Measurements from ENCODE around the gene HOXD3. TPM values are rescaled to one million over a fixed set of nuclear protein-coding genes. Genes with fewer than 3 reads are reported as not detected.

The HOXD3 gene
- total RNA-seq, 2 donors from 2014 or later = 2.2 to 5.3 TPM

- intact Hi-C loops (cut with DNase I) = no loop called here
- peaks cover 30% of the 10 kb centered on the region for H3K27me3 ChIP-seq (replicated peaks; ENCODE audit: insufficient read depth)
- TF ChIP-seq POLR2AphosphoS5 (IDR thresholded peaks at IDR 0.05) (no peak), POLR2A (IDR thresholded peaks at IDR 0.05) (no peak)
- TF ChIP-seq, protein P1, sequence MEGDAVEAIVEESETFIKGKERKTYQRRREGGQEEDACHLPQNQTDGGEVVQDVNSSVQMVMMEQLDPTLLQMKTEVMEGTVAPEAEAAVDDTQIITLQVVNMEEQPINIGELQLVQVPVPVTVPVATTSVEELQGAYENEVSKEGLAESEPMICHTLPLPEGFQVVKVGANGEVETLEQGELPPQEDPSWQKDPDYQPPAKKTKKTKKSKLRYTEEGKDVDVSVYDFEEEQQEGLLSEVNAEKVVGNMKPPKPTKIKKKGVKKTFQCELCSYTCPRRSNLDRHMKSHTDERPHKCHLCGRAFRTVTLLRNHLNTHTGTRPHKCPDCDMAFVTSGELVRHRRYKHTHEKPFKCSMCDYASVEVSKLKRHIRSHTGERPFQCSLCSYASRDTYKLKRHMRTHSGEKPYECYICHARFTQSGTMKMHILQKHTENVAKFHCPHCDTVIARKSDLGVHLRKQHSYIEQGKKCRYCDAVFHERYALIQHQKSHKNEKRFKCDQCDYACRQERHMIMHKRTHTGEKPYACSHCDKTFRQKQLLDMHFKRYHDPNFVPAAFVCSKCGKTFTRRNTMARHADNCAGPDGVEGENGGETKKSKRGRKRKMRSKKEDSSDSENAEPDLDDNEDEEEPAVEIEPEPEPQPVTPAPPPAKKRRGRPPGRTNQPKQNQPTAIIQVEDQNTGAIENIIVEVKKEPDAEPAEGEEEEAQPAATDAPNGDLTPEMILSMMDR (IDR thresholded peaks at IDR 0.05) = no peak
- no peaks in the 10 kb centered on the region for H3K4me1 ChIP-seq (replicated peaks)
- 95% methylated on average over 1 of the region's 1 CpG for WGBS
- DNase-seq (ENCODE audit: low spot score) = no peak
- H3K9me3 ChIP-seq = no peaks in the 10 kb centered on the region
- H3K27ac ChIP-seq = no peak overlapping the region
- H3K4me3 ChIP-seq = no peak overlapping the region
- H3K36me3 ChIP-seq = no peaks in the 10 kb centered on the region
Observed at GRCh38 chr2:176170602-176171305, 13.6 kb downstream of the HOXD3 start.

- DNase-seq (ENCODE audit: low spot score) = no peak
- Histone ChIP-seq H3K4me3 (no peak overlapping the region), H3K9me3 (no peaks in the 10 kb centered on the region), H3K4me1 (replicated peaks) (no peaks in the 10 kb centered on the region), H3K27me3 (replicated peaks; ENCODE audit: insufficient read depth) (peaks cover 32% of the 10 kb centered on the region), H3K36me3 (no peaks in the 10 kb centered on the region), H3K27ac (no peak overlapping the region)
- WGBS = 31% methylated on average over 51 of the region's 51 CpGs
- intact Hi-C loops (cut with DNase I) = no loop called here
- TF ChIP-seq, protein P1 (IDR thresholded peaks at IDR 0.05) = no peak
- no peak for TF ChIP-seq POLR2A (IDR thresholded peaks at IDR 0.05)
- TF ChIP-seq POLR2AphosphoS5 (IDR thresholded peaks at IDR 0.05) = no peak
Observed at GRCh38 chr2:176171351-176172006, 14.4 kb downstream of the HOXD3 start.

DNA sequence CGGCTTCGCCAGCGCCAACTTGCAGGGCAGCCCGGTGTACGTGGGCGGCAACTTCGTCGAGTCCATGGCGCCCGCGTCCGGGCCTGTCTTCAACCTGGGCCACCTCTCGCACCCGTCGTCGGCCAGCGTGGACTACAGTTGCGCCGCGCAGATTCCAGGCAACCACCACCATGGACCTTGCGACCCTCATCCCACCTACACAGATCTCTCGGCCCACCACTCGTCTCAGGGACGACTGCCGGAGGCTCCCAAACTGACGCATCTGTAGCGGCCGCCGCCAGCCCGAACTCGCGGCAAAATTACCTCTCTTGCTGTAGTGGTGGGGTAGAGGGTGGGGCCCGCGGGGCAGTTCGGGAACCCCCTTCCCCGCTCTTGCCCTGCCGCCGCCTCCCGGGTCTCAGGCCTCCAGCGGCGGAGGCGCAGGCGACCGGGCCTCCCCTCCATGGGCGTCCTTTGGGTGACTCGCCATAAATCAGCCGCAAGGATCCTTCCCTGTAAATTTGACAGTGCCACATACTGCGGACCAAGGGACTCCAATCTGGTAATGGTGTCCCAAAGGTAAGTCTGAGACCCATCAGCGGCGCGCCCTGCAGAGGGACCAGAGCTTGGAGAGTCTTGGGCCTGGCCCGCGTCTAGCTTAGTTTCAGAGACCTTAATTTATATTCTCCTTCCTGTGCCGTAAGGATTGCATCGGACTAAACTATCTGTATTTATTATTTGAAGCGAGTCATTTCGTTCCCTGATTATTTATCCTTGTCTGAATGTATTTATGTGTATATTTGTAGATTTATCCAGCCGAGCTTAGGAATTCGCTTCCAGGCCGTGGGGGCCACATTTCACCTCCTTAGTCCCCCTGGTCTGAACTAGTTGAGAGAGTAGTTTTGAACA, 15.1 kb downstream of the HOXD3 start:
- Histone ChIP-seq H3K27ac (no peak overlapping the region), H3K27me3 (replicated peaks; ENCODE audit: insufficient read depth) (peaks cover 32% of the 10 kb centered on the region), H3K9me3 (no peaks in the 10 kb centered on the region), H3K4me1 (replicated peaks) (no peaks in the 10 kb centered on the region), H3K36me3 (no peaks in the 10 kb centered on the region), H3K4me3 (no peak overlapping the region)
- DNase-seq (ENCODE audit: low spot score) = no peak
- WGBS = 37% methylated on average over 55 of the region's 60 CpGs
- intact Hi-C loops (cut with DNase I) = no loop called here
- no peak for TF ChIP-seq POLR2A (IDR thresholded peaks at IDR 0.05)
- TF ChIP-seq, protein P1 (IDR thresholded peaks at IDR 0.05) = no peak
- TF ChIP-seq POLR2AphosphoS5 (IDR thresholded peaks at IDR 0.05) = no peak

DNA sequence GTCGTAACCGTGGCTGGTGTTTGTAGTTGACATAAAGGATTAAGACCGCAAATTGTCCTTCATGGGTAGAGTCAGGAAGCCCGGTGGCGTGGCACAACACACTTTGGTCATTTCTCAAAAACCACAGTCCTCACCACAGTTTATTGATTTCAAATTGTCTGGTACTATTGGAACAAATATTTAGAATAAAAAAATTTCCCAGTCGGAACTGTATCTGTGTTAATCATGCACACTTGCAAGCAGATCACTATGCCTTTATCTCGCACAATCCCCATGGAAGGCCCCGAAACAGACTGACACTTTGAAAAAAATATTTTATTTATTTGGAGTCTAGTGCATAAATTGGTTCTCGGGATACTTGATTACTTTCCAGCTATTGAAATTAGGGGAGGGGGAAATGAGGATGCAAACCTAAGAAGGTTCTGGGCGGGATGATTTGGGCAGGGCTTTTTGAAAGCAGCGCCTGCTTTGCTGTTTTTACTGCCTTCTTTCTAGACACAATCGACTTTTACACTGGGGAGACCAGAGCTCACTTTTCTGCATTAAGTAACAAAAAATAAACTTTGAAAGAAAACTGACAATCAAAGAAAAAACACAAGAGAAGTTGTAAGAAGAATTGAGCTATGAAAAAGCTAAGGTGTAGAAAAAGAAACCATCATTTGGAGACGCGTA, 15.9 kb downstream of the HOXD3 start:
- 59% methylated on average over 14 of the region's 14 CpGs for WGBS
- TF ChIP-seq, protein P1 (IDR thresholded peaks at IDR 0.05) = no peak
- TF ChIP-seq POLR2AphosphoS5 (IDR thresholded peaks at IDR 0.05) (no peak), POLR2A (IDR thresholded peaks at IDR 0.05) (no peak)
- no peak overlapping the region for H3K27ac ChIP-seq
- H3K27me3 ChIP-seq (replicated peaks; ENCODE audit: insufficient read depth) = peaks cover 34% of the 10 kb centered on the region
- H3K4me3 ChIP-seq = no peak overlapping the region
- intact Hi-C loops (cut with DNase I) = no loop called here
- no peaks in the 10 kb centered on the region for H3K36me3 ChIP-seq
- DNase-seq (ENCODE audit: low spot score) = no peak
- H3K9me3 ChIP-seq = no peaks in the 10 kb centered on the region
- H3K4me1 ChIP-seq (replicated peaks) = no peaks in the 10 kb centered on the region
